ENCODE data around the gene RAB5A.
A peak's percentile ranks its signal among the peaks of the same experiment; 100 is the strongest.

RAB5A gene

DNA sequence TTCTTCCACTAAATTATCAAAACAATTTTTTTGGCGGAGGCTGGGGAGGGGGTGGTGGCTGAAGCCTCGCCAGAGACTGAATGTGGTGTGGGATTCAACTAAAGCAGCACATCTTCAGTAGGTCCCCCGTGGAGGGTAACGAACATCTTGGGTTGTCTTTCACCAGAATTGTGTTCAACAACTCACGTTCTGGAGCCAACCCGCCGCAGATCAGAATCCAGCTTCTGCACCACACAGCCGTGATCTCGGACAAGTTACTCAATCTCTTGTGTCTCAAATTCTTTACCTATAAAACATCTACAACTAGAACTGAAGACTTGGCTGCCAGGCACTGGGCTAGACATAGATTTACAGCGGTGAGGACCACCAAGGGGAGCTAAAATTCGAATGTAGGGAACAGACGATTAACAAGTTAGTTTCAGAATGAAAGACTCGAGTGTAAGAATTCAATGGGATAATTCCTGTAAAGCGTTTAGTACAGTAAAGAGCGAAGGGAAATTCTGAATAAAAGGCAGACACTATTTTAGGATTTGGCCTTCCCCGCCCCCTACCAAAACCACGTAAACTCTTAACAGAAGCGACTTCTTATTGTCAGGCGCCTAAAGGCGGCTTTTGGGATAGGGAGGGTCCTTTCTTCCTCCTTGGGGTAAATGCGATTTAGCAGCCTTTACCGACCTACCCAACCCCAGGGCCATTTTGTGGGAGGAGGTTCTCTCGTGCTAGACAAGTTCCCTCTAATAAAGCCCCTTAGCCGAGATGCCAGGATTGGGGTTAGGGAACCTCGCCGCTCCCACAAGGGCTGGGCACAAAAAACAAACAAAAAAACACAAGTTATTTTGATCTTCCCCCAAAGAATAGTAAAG is 697 bp upstream of the RAB5A start:
- Histone ChIP-seq H3K79me2 (peaks cover 23% of the 10 kb centered on the region), H3K27me3 (ENCODE audit: control insufficient read depth, insufficient read depth, low read length) (no peaks in the 10 kb centered on the region), H3K27ac (peak overlapping the region; percentile 93), H3K9ac (peak overlapping the region; percentile 15), H3K4me2 (ENCODE audit: low read length) (peak overlapping the region; percentile 99), H3K9me3 (ENCODE audit: control insufficient read depth, low read length) (no peaks in the 10 kb centered on the region), H3K4me3 (ENCODE audit: low read depth, low read length) (peak overlapping the region; percentile 96), H3K4me1 (no peaks in the 10 kb centered on the region), H3K36me3 (ENCODE audit: control insufficient read depth, insufficient read depth, low read length) (no peaks in the 10 kb centered on the region), H2AFZ (peak overlapping the region; percentile 98)
- TF ChIP-seq, protein P1, sequence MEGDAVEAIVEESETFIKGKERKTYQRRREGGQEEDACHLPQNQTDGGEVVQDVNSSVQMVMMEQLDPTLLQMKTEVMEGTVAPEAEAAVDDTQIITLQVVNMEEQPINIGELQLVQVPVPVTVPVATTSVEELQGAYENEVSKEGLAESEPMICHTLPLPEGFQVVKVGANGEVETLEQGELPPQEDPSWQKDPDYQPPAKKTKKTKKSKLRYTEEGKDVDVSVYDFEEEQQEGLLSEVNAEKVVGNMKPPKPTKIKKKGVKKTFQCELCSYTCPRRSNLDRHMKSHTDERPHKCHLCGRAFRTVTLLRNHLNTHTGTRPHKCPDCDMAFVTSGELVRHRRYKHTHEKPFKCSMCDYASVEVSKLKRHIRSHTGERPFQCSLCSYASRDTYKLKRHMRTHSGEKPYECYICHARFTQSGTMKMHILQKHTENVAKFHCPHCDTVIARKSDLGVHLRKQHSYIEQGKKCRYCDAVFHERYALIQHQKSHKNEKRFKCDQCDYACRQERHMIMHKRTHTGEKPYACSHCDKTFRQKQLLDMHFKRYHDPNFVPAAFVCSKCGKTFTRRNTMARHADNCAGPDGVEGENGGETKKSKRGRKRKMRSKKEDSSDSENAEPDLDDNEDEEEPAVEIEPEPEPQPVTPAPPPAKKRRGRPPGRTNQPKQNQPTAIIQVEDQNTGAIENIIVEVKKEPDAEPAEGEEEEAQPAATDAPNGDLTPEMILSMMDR (IDR thresholded peaks at IDR 0.05) = no peak

DNA sequence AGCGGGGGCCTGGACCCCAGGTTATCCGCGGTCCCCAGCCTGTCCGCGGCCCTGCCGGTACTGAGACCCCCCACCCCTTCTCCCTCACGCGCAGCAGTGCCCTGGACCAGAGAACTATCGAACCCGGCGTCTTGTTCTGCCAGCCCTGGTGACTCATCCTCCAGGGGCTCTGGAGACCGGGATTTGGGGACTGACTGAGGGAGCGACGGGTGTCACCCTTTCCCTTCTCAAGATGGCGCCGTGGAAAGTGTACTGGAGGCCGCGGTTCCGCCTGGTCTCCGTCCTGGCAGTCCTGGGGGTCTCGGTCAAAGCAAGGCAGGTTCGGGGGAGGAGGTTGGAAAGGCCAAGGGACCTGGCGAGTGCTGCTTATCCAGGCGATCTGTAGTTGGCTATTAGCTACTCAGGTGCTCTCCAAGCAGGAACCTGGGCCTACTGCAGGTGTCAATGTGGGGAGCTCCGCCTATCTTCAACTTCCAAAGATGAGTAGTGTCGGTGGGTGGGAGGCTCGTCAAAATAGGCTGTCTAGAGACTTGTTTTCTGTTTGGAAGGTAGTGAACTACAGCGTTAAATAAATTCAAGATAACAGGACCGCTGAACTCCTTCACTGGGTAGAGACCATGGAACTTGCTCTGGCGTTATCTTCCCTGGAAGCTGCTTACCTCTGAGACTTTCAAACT is 790 bp downstream of the RAB5A start:
- no peaks in the 10 kb centered on the region for H3K27me3 ChIP-seq (ENCODE audit: control insufficient read depth, insufficient read depth, low read length)
- peak overlapping the region; percentile 98 for H2AFZ ChIP-seq
- peak overlapping the region; percentile 99 for H3K4me2 ChIP-seq (ENCODE audit: low read length)
- H3K79me2 ChIP-seq = peaks cover 29% of the 10 kb centered on the region
- H3K9ac ChIP-seq = peak overlapping the region; percentile 94
- no peaks in the 10 kb centered on the region for H3K4me1 ChIP-seq
- TF ChIP-seq, protein P1 (IDR thresholded peaks at IDR 0.05) = no peak
- H3K36me3 ChIP-seq (ENCODE audit: control insufficient read depth, insufficient read depth, low read length) = no peaks in the 10 kb centered on the region
- H3K9me3 ChIP-seq (ENCODE audit: control insufficient read depth, low read length) = no peaks in the 10 kb centered on the region
- peak overlapping the region; percentile 96 for H3K4me3 ChIP-seq (ENCODE audit: low read depth, low read length)
- H3K27ac ChIP-seq = peak overlapping the region; percentile 93

DNA sequence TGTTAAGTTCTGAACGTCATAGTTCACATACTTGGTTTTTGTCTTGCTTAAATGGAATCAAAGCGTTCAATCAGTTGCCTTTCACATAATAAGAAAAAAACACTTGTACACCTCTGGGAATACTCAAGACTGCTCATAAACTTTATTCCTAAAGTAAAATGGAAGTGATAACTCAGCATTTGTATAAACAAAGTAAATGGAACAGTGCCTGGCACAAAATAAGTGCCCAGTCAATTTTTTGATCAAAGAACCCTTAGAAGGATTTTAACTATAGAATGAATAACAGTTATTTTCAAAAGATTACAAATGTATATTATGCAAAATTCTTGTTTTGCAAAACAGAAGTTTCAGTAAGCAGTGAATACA is 1.3 kb downstream of the RAB5A start:
- Histone ChIP-seq H3K9ac (peak overlapping the region; percentile 94), H2AFZ (peak overlapping the region; percentile 98), H3K36me3 (ENCODE audit: control insufficient read depth, insufficient read depth, low read length) (no peaks in the 10 kb centered on the region), H3K27ac (peak overlapping the region; percentile 93), H3K4me3 (ENCODE audit: low read depth, low read length) (peak overlapping the region; percentile 96), H3K79me2 (peaks cover 29% of the 10 kb centered on the region), H3K27me3 (ENCODE audit: control insufficient read depth, insufficient read depth, low read length) (no peaks in the 10 kb centered on the region), H3K9me3 (ENCODE audit: control insufficient read depth, low read length) (no peaks in the 10 kb centered on the region), H3K4me2 (ENCODE audit: low read length) (peak overlapping the region; percentile 99), H3K4me1 (no peaks in the 10 kb centered on the region)
- TF ChIP-seq, protein P1 (IDR thresholded peaks at IDR 0.05) = no peak

DNA sequence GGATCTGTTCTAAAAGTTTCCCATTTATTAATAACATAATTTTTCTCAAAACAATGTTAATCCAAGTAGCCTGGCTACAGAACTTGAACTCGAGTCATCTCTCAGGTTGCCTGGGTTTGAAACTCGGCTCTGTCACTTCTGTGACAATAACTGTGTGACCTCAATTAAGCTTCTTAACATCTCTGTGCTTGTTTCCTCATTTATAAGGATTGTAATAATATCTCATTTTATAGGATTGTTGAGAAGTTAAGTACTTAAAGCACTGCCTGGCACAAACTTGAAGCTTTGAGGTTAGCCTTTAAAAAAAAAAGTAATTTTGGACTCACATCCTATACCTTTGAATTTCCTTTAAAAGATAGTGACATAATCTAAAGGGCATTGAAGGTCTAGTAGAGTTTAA is 3.4 kb downstream of the RAB5A start:
- Histone ChIP-seq H3K4me2 (ENCODE audit: low read length) (no peak overlapping the region), H3K9me3 (ENCODE audit: control insufficient read depth, low read length) (no peaks in the 10 kb centered on the region), H3K4me1 (no peaks in the 10 kb centered on the region), H3K79me2 (peaks cover 49% of the 10 kb centered on the region), H3K36me3 (ENCODE audit: control insufficient read depth, insufficient read depth, low read length) (no peaks in the 10 kb centered on the region), H3K9ac (no peak overlapping the region), H3K27me3 (ENCODE audit: control insufficient read depth, insufficient read depth, low read length) (no peaks in the 10 kb centered on the region), H2AFZ (no peak overlapping the region), H3K4me3 (ENCODE audit: low read depth, low read length) (no peak overlapping the region), H3K27ac (no peak overlapping the region)
- TF ChIP-seq, protein P1 (IDR thresholded peaks at IDR 0.05) = no peak

Data from parathyroid adenoma (tissue), 2 donors.